HEK293 (cell line): ENCODE measurements around the gene OR4D1.
A peak's percentile ranks its signal among the peaks of the same experiment; 100 is the strongest.

ENCODE experiments used
- BCL11B ChIP-seq: fragments of 450-650 bp; formaldehyde crosslinking; IDR thresholded peaks from 2 replicates; pipeline ENCODE4 v1.5.1; 2016; ENCODE audit warnings: low read depth, missing biosample characterization, missing genetic modification characterization
- CTCF ChIP-seq: fragments of 450-650 bp; formaldehyde crosslinking; IDR thresholded peaks from 2 replicates; pipeline ENCODE4 v1.5.1; 2016; ENCODE audit warnings: missing biosample characterization, missing genetic modification characterization
- GLI4 ChIP-seq: fragments of 450-650 bp; formaldehyde crosslinking; IDR thresholded peaks from 2 replicates; pipeline ENCODE4 v1.5.1; 2016; ENCODE audit warnings: missing biosample characterization, missing genetic modification characterization
- KLF16 ChIP-seq: fragments of 450-650 bp; formaldehyde crosslinking; IDR thresholded peaks from 2 replicates; pipeline ENCODE4 v1.5.1; 2017; ENCODE audit warnings: missing biosample characterization, missing genetic modification characterization
- PBX3 ChIP-seq: sonication (generic); formaldehyde crosslinking; IDR thresholded peaks from 2 replicates; pipeline ENCODE4 v1.8.1; 2022; ENCODE audit warnings: mild to moderate bottlenecking, moderate library complexity, missing genetic modification reagents
- REST ChIP-seq: fragments of 450-650 bp; formaldehyde crosslinking; IDR thresholded peaks from 2 replicates; pipeline ENCODE4 v1.5.1; 2016; ENCODE audit warnings: missing biosample characterization, missing genetic modification characterization
- SCRT2 ChIP-seq: fragments of 450-650 bp; formaldehyde crosslinking; IDR thresholded peaks from 2 replicates; pipeline ENCODE4 v1.5.1; 2016; ENCODE audit warnings: missing biosample characterization, missing genetic modification characterization
- ZNF18 ChIP-seq: fragments of 450-650 bp; formaldehyde crosslinking; IDR thresholded peaks from 2 replicates; pipeline ENCODE4 v1.5.1; 2016; ENCODE audit warnings: missing biosample characterization, missing genetic modification characterization
- ZNF202 ChIP-seq: fragments of 450-650 bp; formaldehyde crosslinking; IDR thresholded peaks from 2 replicates; pipeline ENCODE4 v1.5.1; 2016; ENCODE audit warnings: missing biosample characterization, missing genetic modification characterization, borderline replicate concordance
- ZNF449 ChIP-seq: fragments of 450-650 bp; formaldehyde crosslinking; IDR thresholded peaks from 2 replicates; pipeline ENCODE4 v1.5.1; 2017; ENCODE audit warnings: missing biosample characterization, mild to moderate bottlenecking, missing genetic modification characterization, moderate library complexity
- ZNF513 ChIP-seq: fragments of 450-650 bp; IDR thresholded peaks from 2 replicates; pipeline ENCODE4 v1.5.1; 2018; ENCODE audit warnings: missing biosample characterization, missing genetic modification characterization
- ZNF549 ChIP-seq: fragments of 450-650 bp; IDR thresholded peaks from 2 replicates; pipeline ENCODE4 v1.5.1; 2018; ENCODE audit warnings: missing biosample characterization, missing genetic modification characterization, mild to moderate bottlenecking, inconsistent platforms, moderate library complexity
- ZNF629 ChIP-seq: fragments of 450-650 bp; formaldehyde crosslinking; IDR thresholded peaks from 2 replicates; pipeline ENCODE4 v1.5.1; 2017; ENCODE audit warnings: missing biosample characterization, missing genetic modification characterization

- TF ChIP-seq REST (tag by site-specific recombination), result no peak
- TF ChIP-seq GLI4 (tag by site-specific recombination), result no peak
- no peak for TF ChIP-seq ZNF629 (tag by site-specific recombination)
- TF ChIP-seq CTCF (tag by site-specific recombination), result peak; percentile 68
- TF ChIP-seq ZNF202 (tag by site-specific recombination), result no peak
- no peak for TF ChIP-seq ZNF449 (tag by site-specific recombination)
- no peak for TF ChIP-seq PBX3
- TF ChIP-seq ZNF513, result no peak
- no peak for TF ChIP-seq BCL11B (tag by site-specific recombination)
- no peak for TF ChIP-seq ZNF18 (tag by site-specific recombination)
- TF ChIP-seq SCRT2 (tag by site-specific recombination), result no peak
- TF ChIP-seq KLF16 (tag by site-specific recombination), result no peak
- no peak for TF ChIP-seq ZNF549
These were observed 26.3 kb upstream of the OR4D1 start for GRCh38 chr17:58121925-58122324.
